Medulla oblongata (tissue), 1 donor: ENCODE measurements around the gene MUL1.

Experiments used
- DNase-seq: peaks from one replicate; pipeline ENCODE4 v3.0.0-alpha.2; 2015; ENCODE audit errors: extremely low spot score

The MUL1 gene

DNA sequence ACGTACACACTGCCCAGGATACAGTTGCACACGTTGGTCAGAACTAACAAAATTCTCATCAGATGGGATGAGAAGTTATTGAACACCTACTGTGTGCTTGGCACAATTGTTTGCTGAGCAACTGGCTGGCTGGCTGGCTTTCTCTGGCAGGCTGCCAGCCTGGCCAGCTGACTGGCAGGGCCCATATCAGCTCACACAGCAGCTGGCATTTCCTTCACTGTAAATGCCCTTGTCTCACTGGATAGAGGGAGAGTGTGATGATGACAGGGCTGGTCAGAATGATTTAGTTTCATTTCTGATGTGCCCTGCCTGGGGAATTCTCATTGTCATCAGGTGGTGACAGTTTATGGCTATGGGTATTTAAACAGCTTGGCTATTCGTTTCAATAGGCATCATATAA lies 37.8 kb downstream of the MUL1 start:
- DNase-seq: peak; percentile 68

DNA sequence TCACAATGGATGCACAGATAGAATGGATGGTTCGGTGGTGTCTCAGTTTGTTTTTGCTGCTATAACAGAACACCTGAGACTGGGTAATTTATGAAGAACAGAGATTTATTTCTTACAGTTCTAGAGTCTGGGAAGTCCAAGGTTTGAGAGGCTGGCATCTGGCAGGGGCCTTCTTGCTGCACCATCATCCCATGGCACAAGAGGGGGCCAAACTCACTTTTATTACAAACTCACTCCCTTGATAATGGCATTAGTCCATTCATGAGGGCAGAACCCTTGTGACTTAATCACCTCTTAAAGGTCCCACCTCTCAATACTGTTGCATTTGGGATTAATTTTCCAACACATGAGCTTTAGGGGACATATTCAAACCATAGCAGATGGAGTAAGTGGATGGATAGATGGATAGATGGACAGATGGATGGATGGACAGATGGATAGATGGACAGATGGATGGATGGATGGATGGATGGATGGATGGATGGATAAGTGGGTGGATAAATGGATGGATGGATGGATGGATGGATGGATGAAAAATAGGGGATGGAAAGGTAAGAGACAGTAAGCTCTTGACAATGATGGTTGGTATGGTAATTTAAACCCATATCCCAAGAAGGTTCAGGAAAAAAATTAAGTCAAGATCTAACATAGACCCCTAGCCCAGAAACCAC lies 38.4 kb downstream of the MUL1 start:
- no peak for DNase-seq

DNA sequence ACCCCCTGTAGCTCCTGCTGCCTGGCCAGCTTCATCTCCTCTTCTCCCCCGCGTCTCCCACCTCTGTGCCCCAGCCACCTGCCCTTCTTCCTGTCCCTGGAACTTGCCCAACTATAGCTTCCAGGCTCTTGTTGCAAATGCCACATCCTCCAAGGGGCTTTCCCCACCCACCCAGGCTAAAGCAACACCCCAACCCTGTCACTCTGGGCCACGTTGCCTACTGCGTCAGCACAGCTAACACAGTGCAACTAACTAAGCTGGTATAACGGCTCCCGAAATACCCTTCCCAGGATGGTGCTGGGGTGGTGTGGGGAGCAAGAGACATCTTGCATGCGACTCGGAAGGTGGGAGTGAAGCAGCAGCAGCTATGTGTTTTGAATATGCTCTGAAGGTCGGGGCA lies 41.7 kb downstream of the MUL1 start:
- DNase-seq: no peak

GRCh38 chr1:20465187-20465586 lies 42.8 kb downstream of the MUL1 start:
- DNase-seq: no peak

GRCh38 chr1:20463502-20463901 lies 44.4 kb downstream of the MUL1 start:
- no peak for DNase-seq

GRCh38 chr1:20462397-20462796 lies 45.6 kb downstream of the MUL1 start:
- peak; percentile 37 for DNase-seq

- DNase-seq: no peak
These were observed 49.2 kb downstream of the MUL1 start for GRCh38 chr1:20458717-20459116.

DNA sequence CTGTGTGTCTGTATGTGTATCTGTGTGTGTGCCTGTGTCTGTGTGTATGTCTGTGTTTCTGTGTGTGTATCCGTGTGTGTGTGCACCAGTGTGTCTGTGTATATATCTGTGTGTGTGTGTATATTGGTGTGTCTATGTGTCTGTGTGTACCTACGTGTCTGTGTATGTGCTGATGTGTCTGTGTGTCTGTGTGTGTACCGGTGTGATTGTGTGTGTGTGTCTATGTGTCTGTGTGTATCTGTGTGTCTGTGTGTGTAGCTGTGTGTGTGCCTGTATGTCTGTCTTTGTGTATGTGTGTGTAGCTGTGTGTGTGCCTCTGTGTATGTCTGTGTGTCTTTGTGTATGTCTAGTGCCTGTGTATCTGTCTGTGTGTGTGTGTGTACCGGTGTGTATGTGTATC lies 53.9 kb downstream of the MUL1 start:
- DNase-seq: no peak

- DNase-seq: no peak
These were observed 58.1 kb downstream of the MUL1 start for GRCh38 chr1:20449735-20450311.
